HG03442 (cell line): ENCODE results near the gene GATA3.
"Not testable (repeated sequence)": the region's sequence is repeated elsewhere in the genome, so short reads cannot be mapped to it uniquely, and the experiment has no call there.

Experiments
- ATAC-seq: cut with Tn5 transposase; IDR thresholded peaks from one replicate; pipeline ENCODE4 v1.9.1; 2021; ENCODE audit warnings: mild to moderate bottlenecking, moderate library complexity; ENCODE audit not compliant: unreplicated experiment

Gene GATA3

DNA sequence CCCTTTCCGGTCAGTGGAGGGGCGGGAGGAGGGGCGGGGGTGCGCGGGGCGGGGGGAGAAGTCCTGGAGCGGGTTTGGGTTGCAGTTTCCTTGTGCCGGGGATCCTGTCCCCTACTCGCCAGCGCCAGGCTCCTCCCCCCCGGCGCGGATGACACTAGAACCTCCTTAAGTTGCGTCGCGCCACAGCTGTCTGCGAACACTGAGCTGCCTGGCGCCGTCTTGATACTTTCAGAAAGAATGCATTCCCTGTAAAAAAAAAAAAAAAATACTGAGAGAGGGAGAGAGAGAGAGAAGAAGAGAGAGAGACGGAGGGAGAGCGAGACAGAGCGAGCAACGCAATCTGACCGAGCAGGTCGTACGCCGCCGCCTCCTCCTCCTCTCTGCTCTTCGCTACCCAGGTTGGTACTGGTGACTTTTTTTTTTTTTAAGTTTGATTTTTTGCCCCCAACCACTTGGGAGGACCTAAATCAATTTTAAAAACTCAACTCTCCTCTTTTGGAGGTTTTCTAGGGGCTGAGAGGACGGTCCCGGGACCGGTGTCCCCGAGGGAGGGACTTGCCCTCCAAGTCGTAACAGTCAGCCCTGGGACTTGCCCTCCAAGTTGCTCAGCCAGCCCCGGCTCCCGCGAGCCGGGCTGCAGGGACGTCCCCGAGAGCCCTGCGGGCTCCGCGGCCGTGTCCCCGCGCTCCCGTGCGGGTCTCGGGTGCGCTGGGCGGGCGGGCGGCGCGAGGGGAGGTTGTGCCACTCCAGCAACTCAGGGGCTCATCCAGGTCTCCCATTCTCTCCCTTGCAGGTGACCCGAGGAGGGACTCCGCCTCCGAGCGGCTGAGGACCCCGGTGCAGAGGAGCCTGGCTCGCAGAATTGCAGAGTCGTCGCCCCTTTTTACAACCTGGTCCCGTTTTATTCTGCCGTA, at the start of gene GATA3:
Gene GATA3 (plus strand): TSS at position 195 of the 914 bp plus-strand sequence. CDS start 968 bp downstream, outside the sequence.
- ATAC-seq, result peak; percentile 32

DNA sequence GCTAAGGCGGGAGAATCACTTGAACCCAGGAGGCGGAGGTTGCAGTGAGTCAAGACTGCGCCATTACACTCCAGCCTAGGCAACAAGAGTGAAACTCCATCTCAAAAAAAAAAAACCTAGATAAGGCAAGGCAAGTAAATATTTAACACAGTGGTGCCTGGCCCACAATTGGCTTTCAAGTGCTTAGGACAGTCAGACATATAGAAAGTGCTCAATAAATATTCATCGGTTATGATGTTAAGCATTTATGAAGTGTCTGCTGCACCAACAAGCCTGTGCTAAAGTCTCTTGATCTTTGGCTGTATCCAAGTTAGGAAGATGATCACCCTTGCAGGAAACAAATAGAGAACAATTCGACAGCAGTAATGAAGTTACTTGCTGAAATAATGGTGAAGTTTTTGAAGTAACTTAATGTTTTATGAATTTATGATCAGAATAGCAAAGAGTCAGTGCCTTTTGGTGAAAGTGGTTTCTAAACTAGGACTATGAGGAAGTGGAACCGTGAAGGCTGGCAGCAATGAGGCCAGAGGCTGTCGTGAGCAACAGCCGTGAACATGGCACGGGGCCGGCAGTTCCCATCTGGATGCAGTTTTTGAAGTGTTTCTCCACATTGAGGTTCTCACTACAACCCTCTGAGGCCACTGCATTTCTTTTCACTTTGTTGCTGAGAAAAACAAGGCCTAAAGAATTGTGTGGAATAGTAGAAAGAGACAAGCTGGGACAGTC, 48.1 kb upstream of the GATA3 start:
- peak; percentile 75 for ATAC-seq

DNA sequence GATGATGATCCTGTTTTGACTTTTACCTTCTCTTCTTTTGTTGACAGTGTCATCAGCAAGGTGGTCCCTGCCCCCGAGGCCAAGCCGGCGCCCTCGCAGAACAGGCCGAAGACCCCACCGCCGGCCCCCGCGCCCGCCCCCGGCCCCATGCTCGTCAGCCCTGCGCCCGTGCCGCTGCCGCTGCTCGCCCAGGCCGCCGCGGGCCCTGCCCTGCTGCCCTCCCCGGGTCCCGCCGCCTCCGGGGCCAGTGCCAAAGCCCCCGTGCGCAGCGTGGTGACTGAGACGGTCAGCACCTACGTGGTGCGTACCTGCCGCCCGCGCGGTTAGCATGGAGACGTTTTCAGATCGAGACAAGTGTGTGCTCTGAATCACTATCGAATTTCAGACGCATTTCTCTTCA, 45.5 kb upstream of the GATA3 start:
- no peak for ATAC-seq

DNA sequence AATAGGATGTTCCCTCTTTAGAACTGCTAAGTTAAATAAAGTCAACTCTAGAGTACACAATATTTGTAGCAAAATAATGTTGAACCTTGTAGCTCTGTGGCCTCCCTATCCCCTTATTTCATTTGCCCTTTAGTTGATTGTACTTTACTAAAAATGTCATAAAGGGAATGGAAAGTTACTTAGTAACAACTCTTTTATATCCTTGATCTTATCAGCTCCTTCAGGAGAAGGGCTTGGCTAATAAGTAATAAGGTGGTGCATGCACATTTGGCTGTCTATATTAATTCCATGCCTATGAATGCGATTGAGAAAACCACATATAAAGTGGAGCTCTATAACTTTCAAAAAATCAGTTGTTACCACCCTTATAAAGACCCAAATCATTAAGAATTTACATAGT, 41.5 kb upstream of the GATA3 start:
- no peak for ATAC-seq

DNA sequence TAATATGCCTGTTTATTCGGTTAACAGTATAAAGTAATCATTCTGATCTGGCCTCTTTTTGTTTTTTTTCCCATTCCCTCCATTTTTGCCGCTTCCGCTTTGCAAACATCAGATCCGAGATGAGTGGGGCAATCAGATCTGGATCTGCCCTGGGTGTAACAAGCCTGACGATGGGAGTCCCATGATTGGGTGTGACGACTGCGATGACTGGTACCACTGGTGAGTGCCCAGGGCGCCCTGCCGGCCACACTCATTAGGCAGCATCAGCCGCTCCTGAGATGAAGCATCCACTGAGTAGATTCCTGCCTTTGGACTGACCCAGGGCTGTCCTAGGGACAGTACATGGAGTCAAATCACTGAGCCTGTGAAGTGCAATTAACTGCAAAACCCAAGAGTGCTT, 40.9 kb upstream of the GATA3 start:
- no peak for ATAC-seq

DNA sequence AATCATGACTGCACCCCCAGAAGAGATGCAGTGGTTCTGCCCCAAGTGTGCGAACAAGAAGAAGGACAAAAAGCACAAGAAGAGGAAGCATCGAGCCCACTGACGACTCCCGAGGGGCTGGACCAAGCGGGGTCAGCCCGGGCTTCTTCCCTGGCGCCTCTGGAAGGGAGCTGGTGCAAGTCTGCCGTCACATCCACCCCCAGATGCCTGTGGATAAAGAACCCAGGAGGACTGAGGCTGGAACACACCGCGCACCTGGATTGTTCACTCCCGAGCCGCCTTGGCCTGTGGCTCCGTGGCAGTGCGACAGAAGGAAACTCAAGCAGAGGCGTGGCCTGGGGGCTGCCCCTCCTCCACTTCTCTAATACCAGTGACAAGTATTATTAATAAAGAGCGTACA, 39.8 kb upstream of the GATA3 start:
- no peak for ATAC-seq

DNA sequence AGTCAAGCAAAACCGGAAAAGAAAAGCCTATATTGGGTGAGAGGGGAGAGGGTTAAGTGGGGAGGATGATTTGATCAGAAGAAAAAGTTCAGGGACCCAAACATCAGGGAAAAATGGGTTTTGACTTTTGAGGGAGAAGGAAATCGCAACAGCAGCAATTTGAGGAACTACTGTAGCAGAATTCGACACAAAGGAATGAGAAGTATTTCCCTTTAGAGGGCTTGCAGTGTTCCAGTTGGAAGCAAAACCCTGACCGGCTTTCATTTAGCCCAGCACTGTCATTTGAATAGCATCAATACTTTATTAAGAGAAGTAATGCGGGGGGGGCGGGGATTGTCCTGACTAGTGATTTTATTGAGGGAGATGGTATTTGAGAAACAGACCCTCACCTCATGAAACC, 37.2 kb upstream of the GATA3 start:
- ATAC-seq, result no peak

DNA sequence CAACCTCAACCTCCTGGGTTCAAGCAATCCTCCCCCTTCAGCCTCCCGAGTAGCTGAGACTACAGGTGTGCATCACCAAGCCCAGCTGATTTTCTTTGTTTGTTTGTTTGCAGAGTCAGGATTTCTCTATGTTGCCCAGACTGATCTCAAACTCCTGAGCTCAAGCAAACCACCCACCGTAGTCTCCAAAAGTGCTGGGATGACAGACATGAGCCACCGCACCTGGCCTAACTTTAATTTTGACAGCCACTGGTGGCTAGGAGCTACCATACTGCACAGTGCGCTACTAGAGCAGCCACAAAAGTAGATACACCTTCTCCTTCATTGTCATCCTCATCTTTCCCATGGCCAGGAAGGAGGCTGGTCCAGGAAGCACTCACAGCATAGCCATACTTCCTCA, 31.2 kb upstream of the GATA3 start:
- ATAC-seq, result no peak

DNA sequence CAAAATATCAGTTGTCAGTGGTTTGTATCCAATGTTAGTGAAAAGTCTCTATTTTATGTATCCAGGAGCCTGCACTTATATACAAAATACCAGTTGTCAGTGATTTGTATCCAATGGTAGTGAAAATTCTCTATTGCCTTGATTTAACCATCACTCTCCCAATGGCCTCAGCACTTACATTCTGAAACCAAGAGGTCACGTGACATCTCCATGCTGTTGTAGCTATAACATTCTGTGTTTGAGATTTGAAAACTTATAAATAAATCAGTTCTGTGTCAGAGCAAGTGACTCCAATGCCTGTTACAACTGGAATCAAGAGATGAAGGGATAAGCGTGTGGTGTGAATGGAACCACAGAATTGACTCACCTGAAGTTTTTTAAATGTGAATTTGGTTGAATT, 30.6 kb upstream of the GATA3 start:
- ATAC-seq, result no peak

DNA sequence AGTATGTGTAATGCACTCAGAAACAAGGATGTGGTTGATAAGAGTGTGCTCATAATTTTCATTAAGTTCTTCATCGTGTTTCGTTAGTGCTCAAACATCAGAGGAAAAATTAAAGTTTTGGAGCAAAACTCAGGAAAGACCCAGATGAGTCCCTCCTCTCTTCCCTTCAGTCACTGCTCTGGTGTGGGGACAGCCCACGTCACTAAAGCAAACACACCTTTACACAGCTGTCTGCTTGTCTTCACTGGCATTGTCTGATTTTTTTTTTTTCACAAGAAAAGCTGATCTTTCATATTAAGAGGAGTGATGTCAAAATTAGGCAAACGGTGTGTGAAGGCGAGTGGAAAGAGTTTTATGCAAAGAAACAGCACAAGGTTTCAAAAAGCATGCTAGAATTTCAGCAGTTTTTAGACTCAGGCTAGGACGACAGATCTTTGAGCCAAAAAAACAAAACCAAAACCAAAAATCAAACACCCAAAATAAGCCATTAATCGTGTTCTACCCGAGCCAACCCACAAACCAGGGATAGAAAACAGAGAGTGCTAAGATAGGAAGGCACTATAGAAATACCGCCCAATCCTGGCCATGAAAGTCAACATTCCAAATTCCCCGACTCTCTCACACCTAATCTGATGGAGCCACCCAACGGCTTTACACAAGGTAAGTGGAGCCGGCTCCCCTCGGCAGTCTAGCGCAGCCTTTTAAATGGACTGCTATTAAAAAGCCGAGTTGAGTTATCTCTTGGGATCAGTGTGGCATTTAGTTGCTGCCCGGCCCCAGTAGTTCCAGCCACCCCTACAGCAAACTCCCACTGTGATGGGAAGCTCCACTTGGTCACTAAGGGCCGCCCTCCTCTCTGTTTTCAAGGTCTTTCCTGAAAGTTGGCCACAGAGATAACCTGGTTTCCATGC, 27.9 kb upstream of the GATA3 start:
- ATAC-seq, result no peak

DNA sequence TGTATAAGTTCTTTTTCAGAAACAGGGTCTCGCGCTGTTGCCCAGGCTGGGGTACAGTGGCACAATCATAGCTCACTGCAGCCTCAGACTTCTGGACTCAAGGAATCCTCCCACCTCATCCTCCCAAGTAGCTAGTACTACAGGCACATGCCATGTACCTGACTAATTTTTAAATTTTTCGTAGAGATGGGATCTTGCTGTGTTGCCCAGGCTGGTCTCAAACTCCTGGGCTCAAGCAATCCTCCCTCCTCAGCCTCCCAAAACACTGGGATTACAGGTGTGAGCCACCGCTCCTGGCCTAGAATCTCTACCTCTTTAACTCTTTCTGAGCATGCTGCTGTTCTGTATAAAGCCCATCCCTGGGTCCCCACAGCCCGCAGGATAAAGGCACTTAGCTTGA, 23.3 kb upstream of the GATA3 start:
- not testable (repeated sequence) for ATAC-seq

DNA sequence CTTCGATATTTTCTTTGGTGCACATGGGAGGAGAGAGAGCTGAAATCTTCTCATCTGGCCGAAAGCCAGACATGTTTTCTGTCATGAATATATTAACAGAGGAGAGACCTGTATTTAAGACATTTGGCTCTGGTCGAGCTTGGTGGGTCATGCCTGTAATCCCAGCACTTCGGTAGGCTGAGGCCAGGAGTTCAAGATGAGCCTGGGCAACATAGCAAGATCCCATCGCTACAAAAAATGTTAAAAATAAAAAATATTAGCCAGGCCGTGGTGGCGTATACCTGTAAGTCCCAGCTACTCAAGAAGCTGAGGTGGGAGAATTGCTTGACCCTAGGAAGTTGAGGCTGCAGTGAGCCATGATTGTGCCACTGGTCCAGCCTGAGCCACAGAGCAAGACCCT, 21.9 kb upstream of the GATA3 start:
- ATAC-seq, result no peak

DNA sequence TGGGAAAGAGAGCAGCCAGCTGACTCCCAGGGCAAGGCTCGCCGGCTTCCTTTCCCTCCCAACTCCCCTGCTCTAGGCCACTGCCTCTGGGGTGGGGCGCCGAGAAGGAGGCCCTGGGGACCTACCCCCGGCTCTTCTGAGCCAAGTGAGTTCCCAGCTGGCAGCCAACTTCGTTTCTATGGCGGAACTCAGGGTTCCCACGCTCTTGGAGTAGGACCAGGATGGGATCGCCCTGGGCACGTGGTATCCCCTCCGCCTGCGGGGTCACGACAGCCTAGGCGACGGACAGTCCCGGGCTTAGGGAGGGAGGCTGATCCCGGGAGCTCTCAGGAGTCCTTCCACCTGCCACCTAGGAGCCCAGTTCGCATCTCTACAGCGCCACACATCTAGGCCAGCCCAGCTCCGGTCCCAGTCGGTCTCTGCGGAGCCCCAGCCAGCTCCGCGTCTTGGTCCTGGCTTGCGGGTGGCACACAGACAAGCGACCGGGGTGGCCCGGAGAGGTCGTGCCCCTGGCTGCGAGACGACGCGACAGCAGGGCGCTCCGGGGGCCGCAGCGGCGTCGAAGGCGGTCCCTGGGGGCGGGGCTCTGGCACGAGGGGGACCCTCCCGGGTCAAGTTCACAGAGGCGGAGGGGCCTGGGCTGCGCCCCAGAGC, 20.5 kb upstream of the GATA3 start:
- no peak for ATAC-seq

DNA sequence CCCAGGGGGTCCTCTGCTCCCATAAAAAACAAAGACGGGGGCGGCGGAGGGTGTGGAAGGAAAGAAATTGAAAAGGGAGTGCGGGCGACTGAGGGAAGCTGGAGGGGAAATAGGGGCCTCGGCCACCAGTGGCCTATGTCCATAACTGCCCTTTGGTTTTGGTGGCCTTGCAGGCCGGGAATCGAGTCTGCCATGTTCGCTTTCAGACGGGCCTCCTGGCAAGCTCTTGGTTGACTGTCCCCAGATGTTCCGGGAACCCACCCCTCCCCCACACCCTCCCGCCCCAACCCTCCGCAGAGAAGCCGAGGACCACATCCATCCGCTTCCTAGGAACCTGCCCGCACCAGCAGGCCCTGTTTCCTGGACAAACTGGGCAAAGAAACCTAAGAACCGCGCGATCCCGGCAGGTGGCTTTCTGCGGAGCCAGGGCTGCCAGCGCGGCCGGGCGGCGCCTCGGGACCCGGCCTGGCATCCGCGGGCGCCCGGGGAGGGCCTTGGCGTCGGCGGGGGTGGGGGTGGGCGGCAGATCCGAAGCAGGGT, 20.0 kb upstream of the GATA3 start:
- no peak for ATAC-seq

DNA sequence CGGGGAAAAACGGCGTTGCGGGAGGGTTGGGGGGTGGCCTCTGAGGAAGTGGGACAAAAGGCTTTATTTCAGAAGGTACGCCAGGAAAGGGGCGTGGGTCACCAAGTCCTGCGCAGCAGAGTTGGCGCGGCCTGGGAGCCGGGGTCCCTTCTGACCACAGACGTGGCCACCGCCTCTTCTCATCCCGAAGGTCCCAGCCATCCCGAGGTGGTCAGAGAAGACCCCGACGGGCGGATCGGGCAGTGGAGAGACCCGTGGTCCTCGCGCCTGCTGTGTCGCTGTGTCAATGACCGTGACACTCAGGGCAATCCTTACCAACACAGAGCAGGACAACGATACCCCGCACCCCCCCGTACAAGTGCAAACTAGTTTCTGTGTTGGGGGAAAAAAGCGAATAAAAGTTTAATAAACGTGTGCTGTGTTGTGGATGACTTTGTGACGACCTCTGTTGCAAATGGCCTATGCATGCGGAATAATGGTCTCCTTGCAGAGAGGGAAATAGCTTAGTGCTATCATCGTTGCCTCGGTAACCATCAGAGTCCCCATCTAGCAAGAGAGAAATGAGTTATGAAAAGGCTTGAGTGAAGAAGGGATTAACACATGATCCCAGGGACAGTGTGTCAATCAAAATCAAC, 19.4 kb upstream of the GATA3 start:
- ATAC-seq, result no peak

DNA sequence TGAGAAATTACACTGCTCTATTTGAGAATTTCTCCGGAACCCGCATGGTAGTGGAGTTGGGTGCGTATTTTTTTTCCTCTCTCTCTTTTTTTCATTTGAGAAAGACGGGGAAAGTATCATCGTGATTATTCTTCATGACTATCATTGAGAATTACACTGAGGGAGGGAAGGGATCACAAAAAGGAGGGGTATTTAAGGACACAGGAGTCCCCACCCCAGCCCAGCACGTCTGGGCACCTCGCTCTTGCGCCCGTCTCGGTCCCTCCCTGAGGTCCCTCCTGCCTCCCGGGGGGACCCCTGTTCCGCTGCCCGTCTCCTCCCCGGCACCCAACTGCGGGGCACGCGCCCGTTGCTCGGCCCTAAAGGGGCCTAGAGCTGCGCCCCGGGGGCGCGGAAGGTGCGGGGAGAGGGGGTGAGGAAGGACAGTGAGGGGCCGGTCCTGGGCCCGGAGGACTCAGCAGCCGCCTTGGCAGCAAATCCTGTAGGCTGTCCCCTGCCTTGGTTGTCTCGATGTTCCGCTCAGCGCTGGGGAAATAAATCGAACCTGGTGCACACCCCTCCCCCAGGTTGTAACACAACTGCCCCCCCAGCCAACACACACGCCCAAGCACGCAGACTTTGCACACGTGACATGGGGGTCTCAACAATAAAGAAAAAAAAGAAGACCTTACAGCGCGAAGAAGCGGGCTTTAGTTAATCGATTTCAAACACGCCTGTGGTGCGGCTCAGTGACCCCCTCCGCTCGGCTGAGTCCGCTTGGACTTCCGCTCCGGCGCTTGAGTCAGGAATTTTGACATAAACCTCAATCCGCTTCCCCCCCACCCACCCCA, 18.6 kb upstream of the GATA3 start:
- ATAC-seq, result no peak

DNA sequence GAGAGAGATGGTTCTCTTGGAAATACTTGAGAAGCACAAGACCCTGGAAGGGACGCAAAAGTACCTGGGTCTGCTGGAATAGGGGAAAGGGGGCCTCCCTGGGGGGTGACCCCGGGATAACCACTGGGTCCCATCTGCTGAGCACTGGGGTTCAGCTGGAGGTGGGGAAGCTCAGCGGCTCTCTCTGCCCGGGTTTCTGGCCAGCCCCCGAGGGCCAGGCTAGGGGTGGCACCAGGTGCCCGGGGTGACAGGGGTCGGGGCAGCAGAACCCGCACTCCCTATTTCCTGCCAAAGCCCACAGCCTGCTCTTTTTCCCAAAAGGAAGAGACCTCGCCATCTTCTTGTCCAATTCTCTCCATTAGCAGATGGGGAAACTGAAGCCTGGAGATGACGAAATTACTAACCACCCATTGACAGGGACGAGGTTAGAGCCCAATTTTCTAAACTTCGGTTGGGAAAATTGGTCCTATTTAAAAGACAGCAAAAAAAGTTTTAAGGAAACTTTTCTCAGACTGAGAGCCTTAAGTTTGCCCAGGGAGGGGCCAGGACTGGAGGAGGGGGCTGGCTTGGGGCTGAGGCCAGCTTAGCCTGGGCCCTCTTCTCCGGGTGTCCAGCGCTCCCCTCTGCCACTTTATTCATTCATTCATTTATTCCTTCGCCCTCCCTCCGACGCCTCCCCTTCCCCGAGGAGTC, 17.8 kb upstream of the GATA3 start:
- no peak for ATAC-seq

DNA sequence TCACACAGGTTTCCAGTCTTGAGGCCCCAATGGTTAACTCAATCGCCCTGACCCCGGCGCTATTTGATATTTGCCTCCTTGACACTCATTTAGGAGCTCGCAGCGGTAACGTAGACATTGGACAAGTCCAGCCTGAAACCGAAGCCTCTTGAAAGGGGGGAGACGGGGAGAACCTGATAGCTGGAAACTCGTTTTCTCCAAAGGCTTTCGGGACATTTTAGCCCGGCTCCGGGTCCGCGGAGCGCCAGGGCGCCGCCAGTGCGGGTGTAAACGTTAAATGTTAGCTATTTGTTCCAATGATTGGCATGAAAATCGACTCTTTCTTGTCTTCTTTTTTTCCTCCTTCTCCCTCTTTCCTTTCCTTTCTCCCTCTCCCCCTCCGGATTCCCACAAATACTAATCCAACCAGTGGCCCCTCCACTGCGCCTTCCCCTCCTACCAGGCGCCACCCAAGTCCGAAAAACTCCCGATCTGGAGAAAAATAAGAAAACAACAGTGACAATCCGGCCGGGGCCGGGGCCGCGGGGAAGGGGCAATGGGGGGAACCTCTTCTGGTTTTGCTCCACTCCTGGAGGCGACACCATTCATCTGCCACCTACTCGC, 17.2 kb upstream of the GATA3 start:
- no peak for ATAC-seq
